ENCODE results near the gene C1orf226. TPM values are rescaled to one million over a fixed set of nuclear protein-coding genes. Genes with fewer than 3 reads are reported as not detected.

C1orf226 gene
- total and polyA plus RNA-seq, 2 of the 8 experiments (the other 6 are each of a cell fraction or from before 2014, with no cell fraction given) = 8.2 to 18.8 TPM

DNA sequence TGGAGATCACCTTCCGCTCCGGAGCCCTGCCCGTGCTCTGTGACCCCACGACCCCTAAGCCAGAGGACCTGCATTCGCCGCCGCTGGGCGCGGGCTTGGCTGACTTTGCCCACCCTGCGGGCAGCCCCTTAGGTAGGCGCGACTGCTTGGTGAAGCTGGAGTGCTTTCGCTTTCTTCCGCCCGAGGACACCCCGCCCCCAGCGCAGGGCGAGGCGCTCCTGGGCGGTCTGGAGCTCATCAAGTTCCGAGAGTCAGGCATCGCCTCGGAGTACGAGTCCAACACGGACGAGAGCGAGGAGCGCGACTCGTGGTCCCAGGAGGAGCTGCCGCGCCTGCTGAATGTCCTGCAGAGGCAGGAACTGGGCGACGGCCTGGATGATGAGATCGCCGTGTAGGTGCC is 14.5 kb upstream of the C1orf226 start:
- Histone ChIP-seq H3K18ac (ENCODE audit: extremely low read depth, low read length) (no peak overlapping the region), H2BK15ac (ENCODE audit: low read length) (no peak overlapping the region), H3K36me3 (ENCODE audit: control insufficient read depth in 2 of 4, insufficient read depth in 4 of 4, low read length in 3 of 4) (peaks cover 0 to 6% (median 1%) of the 10 kb centered on the region in 4 experiments; a peak in 1 of 8 replicates), H3K79me1 (ENCODE audit: low read depth, low read length) (no peaks in the 10 kb centered on the region), H3K14ac (ENCODE audit: insufficient read length) (no peak overlapping the region), H4K8ac (ENCODE audit: extremely low read depth, insufficient read depth, low read length) (peak overlapping the region; percentile 48), H3K27ac (ENCODE audit: low read depth, low read length) (no peak overlapping the region), H4K5ac (ENCODE audit: insufficient read length, low read depth, low read length) (no peak overlapping the region), H2BK12ac (ENCODE audit: low read depth, low read length) (no peak overlapping the region), H4K91ac (replicated peaks; ENCODE audit: insufficient read length, low read length) (no peak overlapping the region), H3K23ac (ENCODE audit: insufficient read length) (no peak overlapping the region), H3K4ac (replicated peaks; ENCODE audit: insufficient read length, low read depth, low read length) (no peak overlapping the region), H2BK120ac (replicated peaks; ENCODE audit: low read depth, low read length) (no peak overlapping the region), H3K56ac (replicated peaks; ENCODE audit: insufficient read length, low read depth, low read length) (no peak overlapping the region), H2AK5ac (ENCODE audit: low read depth, low read length) (no peak overlapping the region), H2BK5ac (ENCODE audit: low read depth, low read length) (no peak overlapping the region), H2AFZ (ENCODE audit: low read length) (no peak overlapping the region), H3K9me3 (ENCODE audit: insufficient read depth in 2 of 2, low read depth in 1 of 2, low read length in 1 of 2) (no peaks in the 10 kb centered on the region), H3K4me2 (ENCODE audit: insufficient read depth in 1 of 2, low read depth in 2 of 2, low read length in 2 of 2) (no peak overlapping the region), H3K4me3 (ENCODE audit: extremely low read depth in 1 of 4, insufficient read depth in 2 of 4, low read depth in 3 of 4, low read length in 4 of 4) (no peak overlapping the region), H4K20me1 (replicated peaks in 1 of 2; ENCODE audit: control insufficient read depth in 1 of 2, insufficient read depth in 2 of 2, low read length in 2 of 2) (peaks cover 0 to 2% of the 10 kb centered on the region in 2 experiments), H3K23me2 (ENCODE audit: low read depth, low read length) (no peaks in the 10 kb centered on the region), H3K27me3 (replicated peaks in 1 of 4; ENCODE audit: control insufficient read depth in 3 of 4, extremely low read depth in 1 of 4, insufficient read depth in 3 of 4, low read length in 3 of 4) (no peaks in the 10 kb centered on the region), H3K79me2 (ENCODE audit: control insufficient read depth in 1 of 2, insufficient read depth in 2 of 2, low read length in 2 of 2) (no peaks in the 10 kb centered on the region), H2BK20ac (ENCODE audit: low read length) (no peak overlapping the region), H3K4me1 (replicated peaks in 1 of 4; ENCODE audit: control insufficient read depth in 3 of 4, insufficient read depth in 4 of 4, low read length in 3 of 4) (no peaks in the 10 kb centered on the region), H3K9ac (replicated peaks in 1 of 4; ENCODE audit: extremely low read depth in 1 of 4, low read depth in 3 of 4, low read length in 3 of 4) (no peak overlapping the region)
- FAIRE-seq = no peak
- ChIA-PET POLR2A (ENCODE audit: partially characterized antibody) (interaction anchor here (1.4 kb wide), 1 partner anchor 9 kb away, joined by 4 read pairs; the partner anchor contains the start of gene SPATA46), CTCF (ENCODE audit: partially characterized antibody) (interaction anchor here (0.7 to 4.1 kb wide), 3 partner anchors 10 to 317 kb away, joined by 3 to 31 read pairs (median 19); partner anchors contain the start of gene C1orf226)
- TF ChIP-seq SP1 (IDR thresholded peaks at IDR 0.05; ENCODE audit: low read depth, low read length) (no peak), GTF2F1 (IDR thresholded peaks at IDR 0.05; ENCODE audit: borderline replicate concordance, low read depth, low read length) (no peak), SRF (IDR thresholded peaks at IDR 0.05; ENCODE audit: low read depth, low read length) (no peak), BCL11A (IDR thresholded peaks at IDR 0.05; ENCODE audit: low read depth in 2 of 2, low read length in 2 of 2) (no peak), GABPA (IDR thresholded peaks at IDR 0.05; ENCODE audit: borderline replicate concordance, insufficient read depth, low read length) (no peak), YY1 (IDR thresholded peaks at IDR 0.05; ENCODE audit: low read depth, low read length) (no peak), CREB1 (IDR thresholded peaks at IDR 0.05) (no peak), EZH2 (IDR thresholded peaks at IDR 0.05; ENCODE audit: low read depth, low read length, severe bottlenecking) (no peak), SP4 (IDR thresholded peaks at IDR 0.05; ENCODE audit: low read length) (no peak)
- TF ChIP-seq, protein P1, sequence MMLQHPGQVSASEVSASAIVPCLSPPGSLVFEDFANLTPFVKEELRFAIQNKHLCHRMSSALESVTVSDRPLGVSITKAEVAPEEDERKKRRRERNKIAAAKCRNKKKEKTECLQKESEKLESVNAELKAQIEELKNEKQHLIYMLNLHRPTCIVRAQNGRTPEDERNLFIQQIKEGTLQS (IDR thresholded peaks at IDR 0.05; ENCODE audit: insufficient read depth, low read depth, low read length) = no peak
- 96% methylated on average over 32 of the region's 36 CpGs; no CpG with 5 or more reads in 1 of the 2 experiments for WGBS, 2 experiments (ENCODE audit: extremely low coverage in 1 of 2, insufficient coverage in 1 of 2, insufficient read length in 1 of 2, insufficient replicate concordance in 2 of 2, low coverage in 1 of 2, low lambda C conversion rate in 2 of 2, missing lambda C conversion rate in 1 of 2)
- DNase-seq (ENCODE audit: low read depth in 1 of 2, low spot score in 2 of 2) = no peak

Data from H1 (cell line).